GM12878 (cell line): ENCODE data around the gene LEP.

Experiments
- CREB1 ChIP-seq: IDR thresholded peaks from 2 replicates; pipeline ENCODE4 v1.6.1; 2012; ENCODE audit warnings: low read depth, mild to moderate bottlenecking, inconsistent platforms
- CTCF ChIP-seq, 3 experiments: IDR thresholded peaks in 2 of 3; conservative IDR thresholded peaks in 1 of 3; 2 replicates each; pipeline ENCODE4 v1.5.1; 2011; ENCODE audit warnings: low read depth in 3 of 3, low read length in 3 of 3, mild to moderate bottlenecking in 3 of 3, control low read depth in 2 of 3, moderate library complexity in 2 of 3, inconsistent platforms in 1 of 3, mixed read lengths in 1 of 3; ENCODE audit not compliant: control insufficient read depth in 2 of 3, insufficient read depth in 1 of 3; ENCODE audit errors: extremely low read depth in 1 of 3
- EZH2 ChIP-seq: IDR thresholded peaks from 2 replicates; pipeline ENCODE4 v1.6.1; 2012; ENCODE audit warnings: low read depth, mild to moderate bottlenecking, control low read depth, inconsistent platforms, low read length, borderline replicate concordance; ENCODE audit not compliant: control insufficient read depth
- HCFC1 ChIP-seq: fragments of 150-350 bp; IDR thresholded peaks from 2 replicates; pipeline ENCODE4 v1.6.1; 2014; ENCODE audit warnings: low read length
- RCOR1 ChIP-seq: conservative IDR thresholded peaks from 2 replicates; pipeline ENCODE4 v1.6.1; 2012; ENCODE audit warnings: low read depth, low read length, improper control_type of control experiment
- TCF7 ChIP-seq: IDR thresholded peaks from 2 replicates; pipeline ENCODE4 v1.6.1; 2014; ENCODE audit warnings: antibody characterized with exemption, borderline replicate concordance
- ZNF207 ChIP-seq: fragments of 450-650 bp; IDR thresholded peaks from 2 replicates; pipeline ENCODE4 v1.6.1; 2014; ENCODE audit warnings: antibody characterized with exemption, mild to moderate bottlenecking, borderline replicate concordance
- ZNF384 ChIP-seq: IDR thresholded peaks from 2 replicates; pipeline ENCODE4 v1.6.1; 2012; ENCODE audit warnings: low read depth, mild to moderate bottlenecking, low read length, improper control_type of control experiment, borderline replicate concordance

GRCh38 chr7:128257458-128257857, 16.4 kb downstream of the LEP start:
- no peak for TF ChIP-seq CTCF (IDR thresholded peaks at IDR 0.05 in 2 of 3, conservative IDR thresholded peaks at IDR 0.05 in 1 of 3; ENCODE audit: control insufficient read depth in 2 of 3, extremely low read depth in 1 of 3, insufficient read depth in 1 of 3, low read depth in 3 of 3, low read length in 3 of 3)
- TF ChIP-seq ZNF207, result no peak
- TF ChIP-seq HCFC1, result no peak
- TF ChIP-seq EZH2, result no peak
- TF ChIP-seq RCOR1, result no peak
- no peak for TF ChIP-seq TCF7
- no peak for TF ChIP-seq CREB1
- TF ChIP-seq ZNF384, result no peak
